CMK (cell line): Measurements from ENCODE around the gene NPAS1.
"Not testable (repeated sequence)": the region's sequence is repeated elsewhere in the genome, so short reads cannot be mapped to it uniquely, and the experiment has no call there.

Source experiments
- DNase-seq: peaks from one replicate; pipeline ENCODE4 v3.0.0-alpha.2; 2010; ENCODE audit warnings: low read depth

NPAS1 gene

GRCh38 chr19:46992699-46993535 is 26.7 kb upstream of the NPAS1 start:
- DNase-seq = no peak

- no peak for DNase-seq
These were observed 26.0 kb upstream of the NPAS1 start for GRCh38 chr19:46993622-46994021.

- DNase-seq = no peak
These were observed 25.4 kb upstream of the NPAS1 start for GRCh38 chr19:46994141-46994686.

- no peak for DNase-seq
These were observed 24.1 kb upstream of the NPAS1 start for GRCh38 chr19:46995492-46995891.

GRCh38 chr19:46998445-46999125 is 21.1 kb upstream of the NPAS1 start:
- no peak for DNase-seq

GRCh38 chr19:46999377-46999776 is 20.3 kb upstream of the NPAS1 start:
- DNase-seq = no peak

- no peak for DNase-seq
These were observed 19.8 kb upstream of the NPAS1 start for GRCh38 chr19:46999878-47000277.

GRCh38 chr19:47000373-47000772 is 19.3 kb upstream of the NPAS1 start:
- no peak for DNase-seq

- DNase-seq = no peak
These were observed 18.1 kb upstream of the NPAS1 start for GRCh38 chr19:47001584-47001983.

GRCh38 chr19:47002106-47002766 is 17.4 kb upstream of the NPAS1 start:
- DNase-seq = no peak

GRCh38 chr19:47002853-47003610 is 16.6 kb upstream of the NPAS1 start:
- no peak for DNase-seq

GRCh38 chr19:47003611-47004465 is 15.8 kb upstream of the NPAS1 start:
- no peak for DNase-seq

- DNase-seq = no peak
These were observed 14.4 kb upstream of the NPAS1 start for GRCh38 chr19:47005164-47005641.

GRCh38 chr19:47005873-47006272 is 13.8 kb upstream of the NPAS1 start:
- no peak for DNase-seq

GRCh38 chr19:47006496-47006895 is 13.1 kb upstream of the NPAS1 start:
- no peak for DNase-seq

GRCh38 chr19:47010549-47010948 is 9.1 kb upstream of the NPAS1 start:
- DNase-seq = not testable (repeated sequence)

GRCh38 chr19:47012617-47013016 is 7.0 kb upstream of the NPAS1 start:
- DNase-seq = no peak

GRCh38 chr19:47013041-47013517 is 6.6 kb upstream of the NPAS1 start:
- DNase-seq = no peak

- DNase-seq = no peak
These were observed 714 bp upstream of the NPAS1 start for GRCh38 chr19:47018923-47019322.

GRCh38 chr19:47020132-47020805 is 632 bp downstream of the NPAS1 start:
- DNase-seq = no peak
